GM21619 (cell line): Measurements from ENCODE around the gene TXNRD2.
"Not testable (repeated sequence)": the region's sequence is repeated elsewhere in the genome, so short reads cannot be mapped to it uniquely, and the experiment has no call there.

Experiments used
- ATAC-seq: cut with Tn5 transposase; IDR thresholded peaks from one replicate; pipeline ENCODE4 v1.9.1; 2021; ENCODE audit not compliant: unreplicated experiment

The TXNRD2 gene

GRCh38 chr22:19951346-19951745 lies 9.7 kb upstream of the TXNRD2 start:
- no peak for ATAC-seq

DNA sequence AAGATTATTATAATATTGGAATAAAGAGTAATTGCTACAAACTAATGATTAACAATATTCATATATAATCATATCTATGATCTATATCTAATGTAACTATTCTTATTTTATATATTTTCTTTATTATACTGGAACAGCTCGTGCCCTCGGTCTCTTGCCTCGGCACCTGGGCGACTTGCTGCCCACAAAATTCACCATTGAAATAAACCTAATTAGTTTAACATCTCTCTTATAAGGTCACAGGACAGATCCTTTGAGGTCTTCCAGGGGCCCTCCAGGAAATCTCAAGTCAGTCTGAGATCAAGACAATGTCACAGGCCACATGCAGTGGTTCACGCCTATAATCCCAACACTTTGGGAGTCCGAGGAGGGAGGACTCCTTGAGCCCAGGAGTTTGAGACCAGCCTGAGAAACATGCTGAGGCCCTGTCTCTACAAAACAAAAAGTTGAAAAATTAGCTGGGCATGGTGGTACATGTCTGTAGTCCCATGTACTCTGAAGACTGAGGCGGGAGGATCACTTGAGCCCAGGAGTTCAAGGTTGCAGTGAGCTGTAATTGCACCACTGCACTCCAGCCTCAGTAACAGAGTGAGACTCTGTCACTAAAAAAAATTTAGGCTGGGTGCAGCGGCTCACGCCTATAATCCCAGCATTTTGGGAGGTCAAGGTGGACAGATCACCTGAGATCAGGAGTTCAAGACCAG lies 6.6 kb upstream of the TXNRD2 start:
- no peak for ATAC-seq

- no peak for ATAC-seq
These were observed 1.7 kb upstream of the TXNRD2 start for GRCh38 chr22:19943082-19944026.

GRCh38 chr22:19942157-19943081 lies 801 bp upstream of the TXNRD2 start:
- no peak for ATAC-seq

- ATAC-seq: no peak
These were observed 868 bp downstream of the TXNRD2 start for GRCh38 chr22:19940536-19941364.

DNA sequence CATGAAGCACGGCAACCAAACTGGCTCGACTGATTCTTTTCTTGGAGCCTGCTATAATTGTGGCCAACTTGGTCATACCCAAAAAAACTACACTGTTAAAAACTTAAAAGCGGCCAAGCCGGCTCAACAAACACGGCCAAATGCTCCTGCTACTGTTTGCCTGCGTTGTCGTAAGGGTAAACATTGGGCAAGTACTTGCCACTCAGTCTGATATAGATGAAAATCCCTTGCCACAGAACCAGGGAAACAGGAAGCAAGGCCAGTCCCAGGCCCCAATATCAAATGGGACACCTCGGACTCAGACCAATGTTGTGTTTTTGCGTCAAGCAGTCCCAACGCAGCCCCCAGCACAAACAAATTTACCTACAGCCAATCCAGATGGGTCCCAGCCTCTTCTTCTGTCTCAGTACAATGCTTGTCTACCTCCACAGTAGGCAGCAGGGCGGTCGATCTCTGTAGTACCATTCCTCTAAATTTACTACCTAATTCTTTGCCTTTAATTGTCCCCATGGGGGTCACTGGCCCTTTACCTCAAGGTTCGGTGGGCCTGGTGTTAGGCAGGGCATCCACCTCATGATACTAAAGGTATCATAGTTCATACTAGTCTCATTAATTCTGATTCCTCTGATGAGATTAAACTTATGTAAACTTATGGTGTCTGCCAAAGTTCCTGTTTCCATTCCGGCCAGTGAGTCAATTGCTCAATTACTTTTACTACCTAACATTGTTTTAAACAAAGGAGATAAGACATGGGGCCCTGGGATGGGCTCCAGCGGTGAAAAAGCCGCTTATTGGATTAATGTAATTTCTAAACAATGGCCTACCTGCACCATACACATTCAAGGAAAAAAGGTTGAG lies 3.8 kb downstream of the TXNRD2 start:
- no peak for ATAC-seq

- no peak for ATAC-seq
These were observed 5.1 kb downstream of the TXNRD2 start for GRCh38 chr22:19936513-19936912.

GRCh38 chr22:19935123-19935718 lies 6.4 kb downstream of the TXNRD2 start:
- ATAC-seq: not testable (repeated sequence)

- ATAC-seq: no peak
These were observed 8.0 kb downstream of the TXNRD2 start for GRCh38 chr22:19933341-19934241.

DNA sequence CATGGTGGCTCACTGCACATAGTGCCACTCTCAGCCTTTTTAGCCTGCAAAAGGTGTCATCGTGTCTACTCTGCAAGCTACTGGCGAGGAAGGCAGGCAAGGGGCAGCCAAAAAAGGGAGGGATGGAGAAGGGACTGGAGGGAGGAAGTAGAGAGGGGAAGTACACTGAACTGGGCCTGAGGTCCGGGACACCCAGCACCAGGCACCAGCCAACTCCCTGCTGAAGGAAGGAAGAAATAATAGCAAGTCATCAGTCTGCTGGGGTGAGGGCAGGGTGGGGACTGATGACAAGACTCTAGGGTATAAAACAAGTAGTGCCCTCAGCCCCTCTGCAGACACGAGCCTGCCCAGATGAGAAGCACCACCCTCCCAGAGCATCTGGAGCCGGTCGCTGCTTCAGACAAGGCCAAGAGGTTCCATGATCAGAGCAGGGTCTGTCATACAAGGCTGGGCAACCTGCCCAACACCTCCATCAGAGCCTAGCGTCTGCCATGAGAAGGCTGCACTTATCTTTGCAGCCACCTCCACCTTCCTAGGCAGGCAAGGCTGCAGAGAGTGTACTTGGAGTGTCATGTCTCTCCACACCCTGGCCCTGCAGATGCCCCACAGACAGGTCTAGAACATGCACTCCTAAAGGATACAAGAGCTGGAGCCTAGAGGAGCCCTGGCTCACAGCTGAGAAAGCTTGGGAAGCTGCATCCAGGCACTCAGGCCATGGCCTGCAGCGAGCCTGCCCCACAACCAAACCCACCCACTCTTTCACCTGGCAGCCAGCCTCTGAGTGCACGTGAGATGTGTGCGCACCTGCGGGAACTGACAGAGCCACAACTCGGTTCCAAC lies 9.0 kb downstream of the TXNRD2 start:
- ATAC-seq: no peak

- no peak for ATAC-seq
These were observed 10.1 kb downstream of the TXNRD2 start for GRCh38 chr22:19931514-19931913.

DNA sequence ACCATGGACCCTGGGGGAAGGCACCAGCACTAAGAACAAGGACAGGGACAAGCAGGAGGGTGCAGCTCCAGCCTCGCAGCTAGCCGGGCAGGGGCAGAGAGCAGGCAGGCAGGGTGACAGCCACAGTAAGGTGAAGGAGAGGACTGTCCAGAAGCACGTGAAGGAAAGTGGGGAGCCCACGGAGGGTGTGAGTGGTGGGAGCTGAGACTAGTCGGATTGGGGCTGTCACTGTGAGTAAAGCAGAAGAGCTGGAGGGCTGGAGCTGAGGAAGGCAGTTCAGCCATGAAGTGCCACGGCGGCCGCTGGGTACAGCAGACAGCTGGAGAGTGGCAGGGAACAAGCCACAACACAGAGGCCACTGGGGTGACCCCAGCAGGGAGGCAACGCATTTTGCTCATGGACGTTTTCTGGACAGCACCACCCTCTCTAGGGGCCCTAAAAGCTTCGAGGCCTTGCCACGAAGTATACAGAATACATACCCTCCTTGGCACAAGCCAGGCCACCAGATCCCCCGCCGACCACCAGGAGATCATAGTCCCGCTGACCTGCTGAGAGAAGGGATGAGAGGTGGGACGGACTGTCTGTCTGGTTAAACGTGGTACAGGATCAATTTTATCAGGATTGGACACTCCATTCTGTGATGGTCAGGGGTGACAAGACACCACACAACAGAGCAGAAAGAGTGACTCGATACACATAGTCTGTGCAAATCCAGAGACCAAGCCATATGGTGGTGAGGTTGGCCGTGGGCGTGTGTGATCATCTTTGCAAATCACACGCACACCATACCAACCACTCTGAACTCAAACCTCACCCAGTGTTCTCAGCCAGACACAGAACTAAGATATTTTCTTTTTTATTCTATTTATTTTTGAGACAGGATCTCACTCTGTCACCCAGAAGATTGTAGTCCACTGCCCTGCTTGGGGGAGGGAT lies 10.8 kb downstream of the TXNRD2 start:
- ATAC-seq: no peak

GRCh38 chr22:19929586-19930550 lies 11.8 kb downstream of the TXNRD2 start:
- no peak for ATAC-seq

GRCh38 chr22:19928207-19928606 lies 13.4 kb downstream of the TXNRD2 start:
- no peak for ATAC-seq

GRCh38 chr22:19927696-19928095 lies 13.9 kb downstream of the TXNRD2 start:
- ATAC-seq: no peak
